Kidney epithelial cell (primary cell): Measurements from ENCODE around the gene PTPN6. TPM values are rescaled to one million over a fixed set of nuclear protein-coding genes. Genes with fewer than 3 reads are reported as not detected.

ENCODE experiments used
- DNase-seq: peaks from one replicate; pipeline ENCODE4 v3.0.0-alpha.2; 2010; ENCODE audit warnings: low read depth
- H3K27me3 ChIP-seq: 2 replicates; pipeline ENCODE4 v1.6.0; 2011; ENCODE audit warnings: low read length; ENCODE audit not compliant: control insufficient read depth, insufficient read depth
- H3K36me3 ChIP-seq: 2 replicates; pipeline ENCODE4 v1.5.1; 2011; ENCODE audit warnings: low read length; ENCODE audit not compliant: control insufficient read depth, insufficient read depth
- H3K4me3 ChIP-seq: 2 replicates; pipeline ENCODE4 v1.5.1; 2011; ENCODE audit warnings: low read depth, mild to moderate bottlenecking, control low read depth, low read length
- CTCF ChIP-seq: IDR thresholded peaks from 2 replicates; pipeline ENCODE4 v1.5.1; 2011; ENCODE audit warnings: mild to moderate bottlenecking, moderate library complexity, low read length, control low read depth, inconsistent platforms; ENCODE audit not compliant: insufficient read depth, poor library complexity, severe bottlenecking
- total RNA-seq: library from RNA; depleted of rRNA; stranded (reverse); fragments of >200 nt; gene quantifications from 2 replicates; pipeline ENCODE4 v1.2.3, GENCODE V29; 2015

Gene PTPN6
- total RNA-seq, 1 donor from 2014 or later: 31.3 TPM

- H3K36me3 ChIP-seq: no peaks in the 10 kb centered on the region
- no peak for DNase-seq
- no peak overlapping the region for H3K4me3 ChIP-seq
- no peaks in the 10 kb centered on the region for H3K27me3 ChIP-seq
- no peak for TF ChIP-seq CTCF
Measured at GRCh38 chr12:6957741-6958608, 6.8 kb downstream of the PTPN6 start.

- Histone ChIP-seq H3K27me3 (no peaks in the 10 kb centered on the region), H3K4me3 (no peak overlapping the region), H3K36me3 (no peaks in the 10 kb centered on the region)
- TF ChIP-seq CTCF: no peak
- DNase-seq: no peak
Measured at GRCh38 chr12:6958609-6959057, 7.5 kb downstream of the PTPN6 start.

- TF ChIP-seq CTCF: no peak
- H3K4me3 ChIP-seq: no peak overlapping the region
- DNase-seq: no peak
- no peaks in the 10 kb centered on the region for H3K27me3 ChIP-seq
- H3K36me3 ChIP-seq: no peaks in the 10 kb centered on the region
Measured at GRCh38 chr12:6959058-6959804, 8.1 kb downstream of the PTPN6 start.

GRCh38 chr12:6959805-6960592 lies 8.8 kb downstream of the PTPN6 start:
- TF ChIP-seq CTCF: no peak
- H3K27me3 ChIP-seq: no peaks in the 10 kb centered on the region
- H3K36me3 ChIP-seq: no peaks in the 10 kb centered on the region
- no peak overlapping the region for H3K4me3 ChIP-seq
- DNase-seq: no peak

GRCh38 chr12:6960593-6961277 lies 9.6 kb downstream of the PTPN6 start:
- Histone ChIP-seq H3K4me3 (no peak overlapping the region), H3K27me3 (no peaks in the 10 kb centered on the region), H3K36me3 (no peaks in the 10 kb centered on the region)
- no peak for DNase-seq
- TF ChIP-seq CTCF: no peak
